ENCODE results near the gene ATP1A3. TPM values are rescaled to one million over a fixed set of nuclear protein-coding genes. Genes with fewer than 3 reads are reported as not detected.

Gene ATP1A3
- total RNA-seq, 1 experiment from 2014 or later = 34.2 TPM

GRCh38 chr19:41991025-41991424 is 3.0 kb downstream of the ATP1A3 start (continued):
- TF ChIP-seq STAT6 (CRISPR knock-in tag; conservative IDR thresholded peaks at IDR 0.05; ENCODE audit: low read depth) (no peak), GABPB1 (CRISPR knock-in tag; IDR thresholded peaks at IDR 0.05) (no peak), AFF4 (CRISPR knock-in tag; IDR thresholded peaks at IDR 0.05; ENCODE audit: borderline replicate concordance) (no peak), CDX4 (CRISPR knock-in tag; IDR thresholded peaks at IDR 0.05; ENCODE audit: borderline replicate concordance) (no peak), ZSCAN18 (CRISPR knock-in tag; IDR thresholded peaks at IDR 0.05) (no peak), GRHL2 (CRISPR knock-in tag; IDR thresholded peaks at IDR 0.05; ENCODE audit: insufficient replicate concordance, severe bottlenecking) (no peak), TEAD4 (CRISPR knock-in tag; IDR thresholded peaks at IDR 0.05) (no peak), NFYB (CRISPR knock-in tag; conservative IDR thresholded peaks at IDR 0.05; ENCODE audit: low read depth) (no peak), ZNF396 (CRISPR knock-in tag; IDR thresholded peaks at IDR 0.05; ENCODE audit: borderline replicate concordance) (no peak), ZBTB43 (CRISPR knock-in tag; IDR thresholded peaks at IDR 0.05) (no peak), ATF1 (CRISPR knock-in tag; IDR thresholded peaks at IDR 0.05) (no peak), ZMAT4 (CRISPR knock-in tag; IDR thresholded peaks at IDR 0.05) (no peak), SP1 (CRISPR knock-in tag; conservative IDR thresholded peaks at IDR 0.05) (no peak), EMX1 (CRISPR knock-in tag; IDR thresholded peaks at IDR 0.05) (no peak)

- Mint-ChIP-seq H3K4me1 (peaks cover 9% of the 10 kb centered on the region), H3K4me3 (no peak overlapping the region), H3K36me3 (peaks cover 7% of the 10 kb centered on the region), H3K9me3 (no peaks in the 10 kb centered on the region), H3K27ac (no peak overlapping the region), H3K27me3 (ENCODE audit: low read depth) (peaks cover 18% of the 10 kb centered on the region)
- CTCF ChIA-PET = no interaction called here
- TF ChIP-seq USF1 (CRISPR knock-in tag; IDR thresholded peaks at IDR 0.05) (no peak), NR1H2 (CRISPR knock-in tag; IDR thresholded peaks at IDR 0.05) (no peak)
- POLR2A ChIA-PET = no interaction called here
- DNase-seq (ENCODE audit: low spot score) (no peak), ATAC-seq (no peak)
These were observed 3.4 kb downstream of the ATP1A3 start for GRCh38 chr19:41990615-41991014.

Data from WTC11 (cell line).